GM12865 (cell line): ENCODE results near the gene GOLGA6A.

ENCODE experiments used
- DNase-seq: peaks from one replicate; pipeline ENCODE4 v3.0.0; 2010; ENCODE audit warnings: low read depth
- H3K4me3 ChIP-seq: 2 replicates; pipeline ENCODE4 v1.5.1; 2011; ENCODE audit warnings: mild to moderate bottlenecking, low read depth, low read length, control low read depth
- CTCF ChIP-seq: IDR thresholded peaks from 2 replicates; pipeline ENCODE4 v1.5.1; 2011; ENCODE audit warnings: low read length, control low read depth, low read depth, inconsistent platforms; ENCODE audit not compliant: insufficient read depth; ENCODE audit errors: missing control alignments

The GOLGA6A gene

GRCh38 chr15:74043425-74044266 lies 38.7 kb downstream of the GOLGA6A start:
- TF ChIP-seq CTCF = no peak
- DNase-seq = no peak
- no peak overlapping the region for H3K4me3 ChIP-seq

- TF ChIP-seq CTCF = no peak
- no peak for DNase-seq
- no peak overlapping the region for H3K4me3 ChIP-seq
Measured at GRCh38 chr15:74042603-74043424, 39.5 kb downstream of the GOLGA6A start.

- H3K4me3 ChIP-seq = no peak overlapping the region
- TF ChIP-seq CTCF = no peak
- no peak for DNase-seq
Measured at GRCh38 chr15:74041777-74042435, 40.4 kb downstream of the GOLGA6A start.

GRCh38 chr15:74041311-74041756 lies 41.0 kb downstream of the GOLGA6A start:
- H3K4me3 ChIP-seq = no peak overlapping the region
- no peak for TF ChIP-seq CTCF
- no peak for DNase-seq

- no peak for TF ChIP-seq CTCF
- H3K4me3 ChIP-seq = no peak overlapping the region
- DNase-seq = no peak
Measured at GRCh38 chr15:74040109-74040850, 42.1 kb downstream of the GOLGA6A start.

GRCh38 chr15:74039656-74040010 lies 42.7 kb downstream of the GOLGA6A start:
- TF ChIP-seq CTCF = no peak
- DNase-seq = no peak

More at GRCh38 chr15:74039656-74040010, 42.7 kb downstream of the GOLGA6A start:
- H3K4me3 ChIP-seq = no peak overlapping the region
